GM10266 (cell line): ENCODE data around the gene SMIM26.
"Not testable (repeated sequence)": the region's sequence is repeated elsewhere in the genome, so short reads cannot be mapped to it uniquely, and the experiment has no call there.

Experiments used
- DNase-seq: peaks from one replicate; pipeline ENCODE4 v3.0.0; 2012; ENCODE audit errors: extremely low spot score
- TF ChIP-seq, protein P1 (sequence below): IDR thresholded peaks from 2 replicates; pipeline ENCODE4 v1.5.1; 2012; ENCODE audit warnings: mild to moderate bottlenecking, low read depth; ENCODE audit not compliant: control insufficient read depth, insufficient read depth; ENCODE audit errors: missing control alignments

SMIM26 gene, protein sequence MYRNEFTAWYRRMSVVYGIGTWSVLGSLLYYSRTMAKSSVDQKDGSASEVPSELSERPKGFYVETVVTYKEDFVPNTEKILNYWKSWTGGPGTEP

DNA sequence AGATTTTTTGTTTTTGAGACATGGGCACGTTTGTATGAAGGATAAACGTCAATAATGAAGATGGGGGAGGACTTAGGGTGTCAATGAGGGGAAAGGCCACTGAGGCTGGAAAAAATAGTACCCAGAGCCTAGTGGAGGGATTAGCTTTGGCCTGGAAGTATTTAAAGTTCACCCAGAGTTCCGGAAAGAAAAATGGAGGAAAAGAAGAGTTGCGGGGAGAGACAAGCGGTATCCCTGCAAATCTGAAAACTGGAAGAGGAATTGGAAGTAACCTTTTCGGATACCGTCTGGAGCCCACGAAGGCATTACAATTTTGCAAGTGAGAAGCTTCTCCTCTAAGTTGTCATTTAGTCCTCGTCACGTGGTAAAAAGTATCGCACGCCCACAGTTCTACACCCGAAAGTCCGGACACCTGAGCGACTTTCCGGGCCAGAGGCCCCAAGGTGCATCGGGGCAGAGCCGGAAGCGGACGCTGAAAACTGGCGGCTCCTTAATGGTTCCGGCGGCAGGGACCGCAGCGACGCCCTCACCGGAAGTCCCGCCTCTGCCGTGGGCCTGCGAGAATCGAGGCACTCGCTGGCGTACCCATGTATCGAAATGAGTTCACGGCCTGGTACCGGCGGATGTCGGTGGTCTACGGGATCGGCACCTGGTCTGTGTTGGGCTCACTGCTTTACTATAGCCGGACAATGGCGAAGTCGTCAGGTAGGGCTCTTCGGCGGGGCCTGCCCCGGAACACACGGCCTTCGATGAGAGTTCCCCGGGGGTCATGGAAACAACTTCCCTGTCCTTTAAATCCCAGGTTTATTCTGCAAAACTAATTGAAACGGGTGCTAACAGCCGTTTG is at the start of gene SMIM26:
Gene SMIM26 (plus strand): TSS at position 541 of the 847 bp plus-strand sequence. CDS start 47 bp downstream, at position 588.
- DNase-seq, result peak; percentile 89
- TF ChIP-seq, protein P1, sequence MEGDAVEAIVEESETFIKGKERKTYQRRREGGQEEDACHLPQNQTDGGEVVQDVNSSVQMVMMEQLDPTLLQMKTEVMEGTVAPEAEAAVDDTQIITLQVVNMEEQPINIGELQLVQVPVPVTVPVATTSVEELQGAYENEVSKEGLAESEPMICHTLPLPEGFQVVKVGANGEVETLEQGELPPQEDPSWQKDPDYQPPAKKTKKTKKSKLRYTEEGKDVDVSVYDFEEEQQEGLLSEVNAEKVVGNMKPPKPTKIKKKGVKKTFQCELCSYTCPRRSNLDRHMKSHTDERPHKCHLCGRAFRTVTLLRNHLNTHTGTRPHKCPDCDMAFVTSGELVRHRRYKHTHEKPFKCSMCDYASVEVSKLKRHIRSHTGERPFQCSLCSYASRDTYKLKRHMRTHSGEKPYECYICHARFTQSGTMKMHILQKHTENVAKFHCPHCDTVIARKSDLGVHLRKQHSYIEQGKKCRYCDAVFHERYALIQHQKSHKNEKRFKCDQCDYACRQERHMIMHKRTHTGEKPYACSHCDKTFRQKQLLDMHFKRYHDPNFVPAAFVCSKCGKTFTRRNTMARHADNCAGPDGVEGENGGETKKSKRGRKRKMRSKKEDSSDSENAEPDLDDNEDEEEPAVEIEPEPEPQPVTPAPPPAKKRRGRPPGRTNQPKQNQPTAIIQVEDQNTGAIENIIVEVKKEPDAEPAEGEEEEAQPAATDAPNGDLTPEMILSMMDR, result no peak

DNA sequence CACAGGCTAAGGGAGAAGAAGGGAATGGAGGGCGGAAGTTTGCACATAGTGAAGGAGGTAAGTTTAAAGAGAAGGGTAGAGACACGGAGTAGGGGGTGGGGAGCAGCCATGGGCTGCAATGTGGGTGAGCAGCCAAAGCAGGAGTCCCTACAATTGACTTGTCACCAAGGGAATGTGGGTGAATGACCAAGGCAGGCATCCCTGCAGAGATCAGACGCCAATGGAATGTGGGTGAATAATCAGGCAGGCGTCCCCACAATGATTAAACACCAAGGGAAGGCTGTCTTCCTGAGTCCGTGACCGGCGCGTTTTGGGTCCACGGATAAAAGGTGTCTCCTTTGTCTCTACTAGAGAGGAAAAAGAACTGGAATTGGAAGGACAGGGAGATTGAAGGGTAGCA is 45.2 kb upstream of the SMIM26 start:
- not testable (repeated sequence) for DNase-seq

DNA sequence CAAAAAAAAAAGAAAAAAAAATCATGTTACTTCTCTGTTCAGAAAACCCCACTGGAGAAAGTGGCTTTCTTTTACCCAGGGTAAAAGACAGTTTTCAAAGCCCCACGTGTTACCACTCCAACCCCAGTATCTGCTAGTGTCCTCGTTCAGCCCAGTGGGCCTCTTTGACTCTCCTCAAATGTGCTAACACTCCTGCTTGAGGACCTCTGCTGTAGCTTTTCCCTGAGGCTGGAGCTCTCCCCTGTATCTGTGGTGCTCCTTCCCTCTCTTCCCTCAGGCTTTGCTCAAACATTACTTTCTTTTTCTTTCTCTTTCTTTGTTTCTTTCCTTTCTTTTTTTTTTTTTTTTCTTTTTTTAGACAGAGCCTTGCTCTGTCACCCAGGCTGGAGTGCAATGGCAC is 44.2 kb upstream of the SMIM26 start:
- DNase-seq, result no peak
- TF ChIP-seq, protein P1, result no peak

DNA sequence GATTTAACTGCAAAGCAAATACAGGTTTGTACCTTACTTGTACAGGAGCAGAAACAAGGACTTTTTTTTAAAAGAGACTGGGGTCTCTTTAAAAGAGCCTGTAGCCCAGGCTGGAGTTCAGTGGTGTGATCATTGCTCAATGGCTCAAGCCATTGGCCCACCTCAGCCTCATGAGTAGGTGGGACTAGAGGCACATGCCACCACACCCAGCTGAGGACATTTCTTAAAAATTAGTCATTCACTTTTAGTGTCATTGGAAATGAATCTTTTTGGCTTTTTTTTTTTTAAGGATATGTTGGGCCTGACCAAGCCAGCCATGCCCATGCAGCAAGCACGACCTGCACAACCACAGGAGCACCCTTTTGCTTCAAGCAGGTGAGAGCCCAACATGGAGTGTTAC is 42.6 kb upstream of the SMIM26 start:
- DNase-seq, result no peak
- TF ChIP-seq, protein P1, result no peak

DNA sequence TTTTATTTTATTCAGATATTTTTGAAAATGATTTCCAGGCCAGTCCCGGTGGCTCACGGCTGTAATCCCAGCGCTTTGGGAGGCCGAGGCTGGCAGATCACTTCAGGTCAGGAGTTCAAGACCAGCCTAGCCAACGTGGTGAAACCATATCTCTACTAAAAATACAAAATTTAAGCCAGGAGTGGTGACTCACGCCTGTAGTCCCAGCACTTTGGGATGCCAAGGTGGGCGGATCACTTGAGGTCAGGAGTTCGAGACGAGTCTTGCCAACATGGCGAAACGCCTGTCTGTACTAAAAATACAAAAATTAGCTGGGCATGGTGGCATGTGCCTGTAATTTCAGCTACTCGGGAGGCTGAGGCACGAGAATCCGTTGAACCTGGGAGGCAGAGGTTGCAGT is 40.5 kb upstream of the SMIM26 start:
- DNase-seq, result not testable (repeated sequence)

DNA sequence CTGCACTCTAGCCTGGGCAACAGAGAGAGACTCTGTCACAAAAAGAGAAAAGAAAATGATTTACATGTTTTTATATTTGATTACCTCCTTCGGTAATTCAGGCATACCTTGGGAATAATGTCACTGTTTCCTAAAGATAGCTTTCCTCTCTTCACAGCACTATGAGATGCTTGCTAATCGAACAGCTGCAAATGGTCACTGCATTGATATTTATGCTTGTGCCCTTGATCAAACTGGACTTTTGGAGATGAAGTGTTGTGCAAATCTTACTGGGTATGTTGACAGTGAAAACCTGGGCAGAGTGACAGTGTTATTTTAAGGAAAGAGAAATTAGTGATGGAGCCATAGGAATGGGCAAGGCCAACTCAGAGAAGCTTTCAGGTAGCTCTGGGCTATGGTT is 39.9 kb upstream of the SMIM26 start:
- TF ChIP-seq, protein P1, result no peak
- DNase-seq, result no peak

DNA sequence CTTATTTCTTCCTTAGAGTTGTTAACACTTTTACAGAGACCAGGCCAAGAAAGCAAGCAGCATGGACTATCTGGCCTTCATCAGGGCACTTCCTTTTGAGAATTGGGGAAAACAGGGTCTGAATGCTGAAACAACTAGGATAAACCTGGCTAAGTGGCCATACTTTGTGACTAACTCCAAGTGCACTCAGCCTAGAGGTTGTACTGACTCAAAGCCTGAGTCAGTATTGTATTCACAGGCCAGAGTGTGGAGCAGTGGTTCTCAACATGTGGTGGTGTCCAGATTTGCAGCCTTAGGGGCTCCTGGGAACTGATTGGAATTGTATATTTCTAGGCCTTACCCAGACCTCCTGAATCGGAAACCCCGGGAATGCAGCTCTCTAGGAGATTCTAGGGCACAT is 39.4 kb upstream of the SMIM26 start:
- TF ChIP-seq, protein P1, result no peak
- DNase-seq, result no peak

DNA sequence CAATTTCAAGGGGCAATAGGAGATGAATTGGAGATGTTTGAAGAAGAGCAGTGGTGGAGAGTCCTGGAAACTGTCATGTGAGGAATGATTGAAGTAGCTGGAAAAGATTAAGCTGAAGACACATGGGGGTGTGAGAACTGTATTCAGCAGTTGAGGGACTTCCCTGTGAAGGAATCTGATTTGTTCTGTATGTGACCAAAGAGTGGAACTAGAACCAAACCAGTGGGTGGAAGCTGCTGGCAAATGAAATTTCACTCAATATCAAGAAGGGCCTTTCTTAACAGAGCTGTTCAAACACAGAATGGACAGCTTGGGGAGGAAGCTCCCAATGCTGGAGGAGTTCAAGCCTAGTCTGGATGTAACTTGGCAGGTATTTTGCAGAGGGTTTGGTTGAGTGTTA is 38.2 kb upstream of the SMIM26 start:
- TF ChIP-seq, protein P1, result no peak

More for the DNA sequence above, 38.2 kb upstream of the SMIM26 start:
- no peak for DNase-seq
